GM19193 (cell line): Measurements from ENCODE around the gene SYK.

Experiments
- POLR2A ChIP-seq: IDR thresholded peaks from 4 replicates; pipeline ENCODE4 v1.6.1; 2011; ENCODE audit not compliant: insufficient read depth, insufficient read length; ENCODE audit errors: extremely low read depth

SYK gene

DNA sequence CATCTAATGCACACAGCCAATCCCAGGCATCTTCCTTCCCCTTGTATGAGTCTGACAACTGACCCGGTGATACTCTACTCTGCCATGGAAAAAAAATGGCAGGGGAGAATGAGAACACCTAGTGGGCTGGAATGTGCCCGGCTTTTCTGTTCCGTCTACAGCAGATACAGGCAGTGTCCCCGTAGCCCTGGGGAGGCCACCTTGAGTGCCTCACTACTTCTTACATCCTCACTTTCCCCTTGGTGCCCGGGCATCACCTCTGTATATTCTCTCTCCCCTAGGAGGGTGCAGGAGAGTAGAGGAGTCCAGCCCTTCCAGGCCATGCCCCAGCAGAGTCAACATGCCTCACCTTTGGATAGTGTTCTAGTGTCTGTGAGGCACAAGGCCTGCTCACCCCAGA, 56.2 kb downstream of the SYK start:
- TF ChIP-seq POLR2A: no peak

DNA sequence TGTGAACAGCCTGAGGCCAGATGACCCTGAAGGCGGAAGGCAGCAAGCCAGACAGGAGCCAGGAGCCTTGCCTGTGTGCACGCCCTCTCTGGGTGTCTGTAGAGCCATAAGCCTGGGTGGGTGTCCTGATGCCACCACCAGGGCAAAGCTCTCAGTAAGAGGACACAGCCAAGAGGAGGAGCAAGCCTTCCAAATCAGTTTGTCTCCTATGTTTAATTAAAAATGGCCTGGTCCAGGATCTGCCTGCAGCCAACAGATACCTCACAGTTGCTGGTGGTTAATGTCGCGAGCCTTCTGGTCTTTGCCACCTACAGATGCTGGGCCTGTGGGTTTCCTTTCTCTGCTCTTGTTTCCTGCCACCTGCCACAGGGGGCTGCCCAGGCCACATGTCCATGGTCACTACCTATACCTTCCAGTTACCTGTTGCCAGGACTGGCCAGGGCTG, 56.9 kb downstream of the SYK start:
- TF ChIP-seq POLR2A: no peak

DNA sequence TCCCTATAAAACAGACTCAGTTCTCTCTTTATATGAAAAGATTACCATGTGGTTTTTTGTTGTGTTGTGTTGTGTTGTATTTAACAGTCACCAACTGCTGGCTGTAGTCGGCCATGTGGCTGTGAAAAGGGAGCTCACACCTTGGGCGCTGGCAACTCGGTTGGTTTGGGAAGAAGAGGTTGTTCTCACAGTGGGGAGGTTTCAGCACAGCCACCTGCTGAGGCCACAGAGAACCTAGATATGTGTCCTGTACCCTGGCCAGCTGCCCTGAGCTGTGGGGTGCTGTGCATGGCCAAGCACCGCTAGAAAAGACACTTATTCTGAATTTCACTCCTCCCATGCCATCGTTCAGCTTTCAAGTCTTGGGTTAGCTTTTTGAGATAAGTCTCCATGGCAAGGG, 58.8 kb downstream of the SYK start:
- TF ChIP-seq POLR2A: no peak

DNA sequence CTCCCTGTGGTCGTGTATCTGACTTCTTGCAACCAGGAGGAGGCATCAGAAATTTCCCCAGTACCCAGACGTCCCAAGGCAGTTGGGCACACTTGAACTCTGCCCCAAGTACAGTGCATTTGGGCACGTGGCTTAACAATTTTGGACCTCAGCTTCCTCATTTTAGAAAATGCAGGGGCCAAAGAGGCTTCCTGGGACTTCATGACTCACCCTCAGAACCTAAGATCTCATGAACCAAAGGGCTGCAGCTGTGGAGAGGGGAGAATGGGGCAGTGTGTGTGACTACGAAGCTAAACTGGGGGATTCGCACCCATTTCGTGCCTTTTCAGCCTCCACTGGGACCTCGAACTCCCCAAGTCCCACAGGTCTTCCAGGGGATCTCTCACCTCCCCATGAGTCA, 59.2 kb downstream of the SYK start:
- no peak for TF ChIP-seq POLR2A

DNA sequence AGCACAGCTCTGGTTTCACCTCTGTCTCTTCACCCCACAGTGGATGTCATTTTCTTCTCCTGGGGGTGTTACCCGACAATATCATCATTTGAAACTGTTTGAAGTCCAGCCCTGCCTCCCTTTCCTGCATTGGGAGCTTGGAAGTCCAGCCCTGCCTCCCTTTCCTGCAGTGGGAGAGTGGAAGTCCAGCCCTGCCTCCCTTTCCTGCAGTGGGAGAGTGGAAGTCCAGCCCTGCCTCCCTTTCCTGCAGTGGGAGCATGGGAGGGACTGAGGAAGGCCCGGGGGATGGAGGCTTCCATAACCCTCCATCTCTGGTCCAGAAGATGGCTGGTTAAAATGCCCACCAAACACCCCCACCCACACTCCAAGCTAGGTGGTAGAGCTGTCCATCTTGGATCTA, 59.8 kb downstream of the SYK start:
- TF ChIP-seq POLR2A: no peak

DNA sequence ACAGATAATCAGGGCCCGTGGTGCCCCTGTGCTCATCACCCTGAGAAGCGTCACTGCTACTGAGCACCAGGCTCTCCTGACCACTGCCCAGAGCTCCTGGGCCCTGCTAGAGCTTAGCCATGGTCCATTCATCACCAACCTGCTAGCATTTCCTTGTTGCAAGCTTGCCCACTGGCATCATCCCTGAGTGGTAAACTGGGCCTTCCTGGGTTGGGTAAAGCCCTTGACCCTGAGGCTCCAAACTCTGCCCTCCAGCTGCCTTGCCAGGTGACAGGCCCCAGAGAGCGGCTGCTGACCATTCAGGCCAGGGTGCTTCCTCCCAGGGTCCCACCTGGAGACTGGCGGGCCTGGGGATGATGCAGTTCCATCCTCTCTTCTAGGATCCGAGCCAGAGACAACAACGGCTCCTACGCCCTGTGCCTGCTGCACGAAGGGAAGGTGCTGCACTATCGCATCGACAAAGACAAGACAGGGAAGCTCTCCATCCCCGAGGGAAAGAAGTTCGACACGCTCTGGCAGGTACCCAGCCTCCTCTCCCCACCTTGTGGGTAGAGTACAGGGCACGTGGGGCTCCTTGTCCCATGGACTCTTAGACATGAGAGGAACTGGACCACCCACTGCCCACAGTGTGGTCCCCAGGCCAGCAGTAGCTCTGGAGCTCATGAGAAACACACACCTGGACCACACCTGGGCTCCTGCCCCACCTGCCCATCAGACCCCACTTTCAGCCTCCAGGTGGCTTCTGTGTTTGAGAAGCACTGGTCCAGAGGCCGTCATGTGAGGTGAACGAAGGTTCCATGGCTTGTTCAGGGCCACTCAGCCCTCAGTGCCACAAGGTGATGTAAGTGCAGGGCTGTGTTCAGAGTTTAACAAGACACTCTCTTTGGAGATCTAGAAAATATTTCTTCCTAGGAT, 60.5 kb downstream of the SYK start:
- no peak for TF ChIP-seq POLR2A

DNA sequence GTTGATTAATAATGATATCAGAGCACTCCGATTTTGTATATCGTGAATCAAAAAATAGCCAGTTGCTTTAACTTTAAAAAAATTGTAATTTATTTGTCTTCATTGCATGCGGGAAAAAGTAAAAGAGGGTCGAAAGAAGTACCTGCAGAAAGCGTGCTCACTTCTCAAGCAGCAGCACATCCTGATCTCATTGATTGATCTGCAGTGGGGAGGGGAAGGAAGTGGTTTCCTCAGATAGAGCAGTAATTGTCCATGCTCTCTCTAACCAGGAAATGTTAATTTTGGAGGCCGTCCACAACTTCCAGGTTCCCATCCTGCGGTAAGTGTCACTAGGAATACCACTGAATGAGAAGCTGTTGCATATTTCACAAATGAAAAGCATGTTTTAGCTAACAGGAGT, 63.2 kb downstream of the SYK start:
- TF ChIP-seq POLR2A: no peak

DNA sequence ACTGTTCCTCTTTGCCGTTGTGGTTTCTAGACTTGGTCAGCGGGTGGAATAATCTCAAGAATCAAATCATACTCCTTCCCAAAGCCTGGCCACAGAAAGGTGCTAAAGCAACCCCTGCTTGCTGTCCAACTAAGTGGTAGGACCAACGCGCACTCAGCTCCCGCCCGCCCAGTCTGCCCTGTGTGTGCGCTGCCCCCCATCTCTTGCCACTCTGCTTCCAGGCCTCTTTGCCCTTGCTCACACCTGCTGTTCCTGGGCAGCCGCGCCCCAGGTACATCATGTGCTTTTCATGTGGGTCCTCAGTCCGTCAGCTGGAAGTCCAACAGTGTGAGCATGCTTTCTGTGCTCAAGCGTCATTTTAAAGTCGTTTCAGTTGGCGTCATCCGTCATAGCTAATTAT, 65.5 kb downstream of the SYK start:
- TF ChIP-seq POLR2A: no peak

DNA sequence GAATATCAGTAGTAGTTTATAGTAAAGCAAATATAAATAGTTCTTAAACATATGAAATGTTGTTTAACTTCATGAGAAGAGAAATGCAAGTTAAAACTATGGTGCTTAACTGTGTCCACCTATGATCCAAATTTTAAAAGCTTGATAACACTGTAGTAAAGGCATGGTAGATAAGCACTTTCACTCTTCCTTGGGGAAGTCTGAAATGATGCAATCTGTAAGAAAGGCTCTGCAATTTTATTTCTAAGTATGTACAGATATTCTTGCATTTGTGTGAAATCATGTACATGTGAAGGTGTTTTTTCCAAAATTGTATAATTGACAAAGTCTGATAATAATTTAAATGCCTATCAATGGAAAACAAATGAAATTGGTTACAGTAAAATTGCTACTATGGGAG, 66.9 kb downstream of the SYK start:
- TF ChIP-seq POLR2A: no peak

DNA sequence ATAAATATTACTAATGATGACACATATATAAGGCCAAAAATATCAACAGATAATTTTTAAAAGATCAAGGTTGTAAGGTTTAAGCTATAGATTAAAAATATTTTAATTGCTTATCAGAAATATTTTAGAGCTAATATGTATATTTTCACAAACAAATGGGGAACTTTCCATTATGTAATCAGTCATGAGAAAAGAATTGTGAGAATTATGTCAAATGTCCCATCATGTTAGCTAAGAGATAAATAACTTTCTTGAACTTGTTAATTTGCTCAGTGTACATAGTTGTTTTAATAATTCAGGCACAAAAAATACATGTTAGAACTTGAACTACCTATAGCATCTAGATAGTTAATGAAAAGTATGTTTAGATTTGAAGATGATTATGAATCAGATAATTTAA, 67.7 kb downstream of the SYK start:
- no peak for TF ChIP-seq POLR2A

DNA sequence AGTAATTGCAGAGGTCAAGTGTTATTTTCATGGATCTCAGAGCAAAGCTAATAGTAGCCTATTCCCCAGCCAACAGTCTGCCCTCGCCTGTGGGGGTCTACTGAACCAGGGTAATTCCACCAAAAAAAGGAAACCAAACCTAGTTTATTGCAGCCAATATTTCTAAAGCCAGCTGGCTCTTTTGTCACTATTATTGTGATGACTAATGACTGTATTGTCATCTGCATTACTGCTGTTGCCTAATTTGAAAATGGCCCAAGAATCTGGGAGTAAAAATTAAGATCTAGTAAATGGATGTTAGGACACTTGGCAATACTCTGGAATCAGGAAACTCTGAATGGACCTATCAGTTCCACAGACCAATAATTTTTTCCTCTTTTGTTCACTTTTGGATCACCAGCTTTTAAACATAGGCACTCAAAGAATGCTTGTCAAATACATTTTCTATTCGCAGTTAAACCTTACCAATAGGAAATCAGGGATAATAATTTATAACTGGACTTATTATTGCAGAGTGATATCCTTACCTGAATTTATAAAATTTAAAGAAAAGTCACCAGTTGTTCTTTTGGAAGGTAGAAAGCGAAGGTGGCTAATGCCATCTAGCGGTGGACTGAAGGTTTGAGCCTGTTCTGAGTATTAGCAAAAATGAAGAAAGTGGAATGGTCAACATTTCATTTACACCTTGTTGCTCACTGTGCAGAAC, 69.2 kb downstream of the SYK start:
- no peak for TF ChIP-seq POLR2A

DNA sequence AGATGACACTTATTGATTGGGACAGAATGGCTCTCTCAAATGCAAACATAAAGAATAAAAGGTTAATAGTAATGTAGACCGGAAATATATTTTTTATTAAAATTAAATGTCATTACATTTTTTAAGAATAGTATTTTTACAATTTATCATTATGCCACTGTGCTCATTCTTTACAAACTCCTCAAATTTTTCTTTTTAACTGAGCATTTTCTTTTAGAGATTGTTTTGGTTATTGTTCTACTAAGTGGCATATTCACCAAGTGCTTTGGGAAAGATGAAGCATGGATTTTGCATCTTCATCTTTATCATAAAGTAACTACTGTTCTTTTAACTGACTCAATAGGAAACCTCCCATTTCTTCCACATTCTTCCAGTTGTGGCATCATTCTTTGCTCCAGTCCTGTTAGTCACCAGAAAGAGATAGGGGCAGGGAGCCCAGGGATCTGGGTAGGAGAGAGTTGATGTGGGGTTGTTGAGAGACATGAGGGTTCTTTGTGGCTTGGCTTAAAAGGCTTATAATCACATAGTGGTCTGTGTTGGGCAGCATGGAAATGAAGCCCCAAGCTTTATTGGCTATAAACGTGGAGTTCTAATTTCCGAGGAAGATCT, 69.8 kb downstream of the SYK start:
- TF ChIP-seq POLR2A: no peak

DNA sequence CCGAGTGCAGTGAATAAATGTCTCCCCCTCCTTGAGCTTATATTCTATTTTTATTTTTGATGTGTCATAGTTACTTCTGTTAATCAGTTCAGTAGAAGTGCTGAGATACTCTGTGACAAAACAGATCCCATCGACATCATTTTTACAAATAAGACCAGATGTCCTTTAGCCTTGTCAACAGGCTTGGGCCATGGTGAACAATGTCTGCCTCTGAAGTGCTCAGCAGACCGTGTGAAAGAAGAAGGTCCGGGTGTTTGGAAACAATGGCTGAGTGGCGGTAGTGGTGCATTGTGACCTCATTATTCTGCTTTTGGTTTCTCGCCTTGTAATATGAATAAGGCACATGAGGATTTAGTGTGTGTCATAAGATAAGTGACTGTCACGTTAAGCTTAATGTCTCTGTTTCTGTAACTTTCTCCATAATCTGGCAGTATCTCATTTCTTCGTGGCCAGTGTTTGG, 71.2 kb downstream of the SYK start:
- TF ChIP-seq POLR2A: no peak

DNA sequence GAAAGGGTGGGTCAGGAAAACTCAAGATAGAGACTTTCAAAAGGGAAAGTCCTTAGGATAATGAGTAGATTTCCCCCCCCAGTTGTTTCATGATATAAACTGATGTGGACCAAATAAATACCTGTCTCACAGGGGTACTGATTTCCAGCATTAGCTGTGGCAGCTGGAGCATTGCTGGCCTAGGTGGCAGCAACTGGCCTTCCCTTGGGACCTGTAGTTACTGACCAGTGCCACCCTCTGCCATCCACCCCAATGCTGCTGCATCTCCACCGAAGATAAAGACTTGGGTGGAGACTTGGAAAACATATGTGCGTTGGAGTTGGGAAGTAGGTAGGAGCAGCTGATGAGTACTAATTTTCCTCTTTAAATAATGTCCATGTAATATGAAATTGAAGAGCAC, 71.8 kb downstream of the SYK start:
- no peak for TF ChIP-seq POLR2A

DNA sequence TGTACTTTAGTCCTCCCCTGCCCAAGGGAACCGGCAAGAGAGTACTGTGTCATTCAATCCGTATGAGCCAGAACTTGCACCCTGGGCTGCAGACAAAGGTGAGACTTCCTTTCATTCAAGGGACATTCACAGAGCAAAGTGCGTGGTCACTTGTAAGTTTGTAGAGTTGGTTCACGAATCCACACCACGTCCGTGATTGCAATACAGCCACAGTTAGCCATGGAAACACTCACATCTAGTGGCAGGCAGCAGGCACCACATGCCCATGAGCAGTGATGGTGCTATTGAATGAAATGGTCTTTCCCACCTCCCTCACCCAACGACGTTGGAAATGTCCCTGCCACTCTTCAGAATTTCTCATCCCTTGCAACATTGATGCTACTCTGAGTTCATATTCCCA, 72.6 kb downstream of the SYK start:
- TF ChIP-seq POLR2A: no peak
